GM12873 (cell line): Measurements from ENCODE around the gene SPDYE4.

Source experiments
- CTCF ChIP-seq: IDR thresholded peaks from 2 replicates; pipeline ENCODE4 v1.5.1; 2012; ENCODE audit warnings: low read depth, mild to moderate bottlenecking, moderate library complexity, low read length, control low read depth; ENCODE audit not compliant: insufficient read depth; ENCODE audit errors: missing control alignments

SPDYE4 gene

GRCh38 chr17:8798846-8799569 is 40.7 kb upstream of the SPDYE4 start, which contains the start of gene MFSD6L:
TSS of gene MFSD6L (minus strand) at chr17:8799365. CDS start at chr17:8799120, 245 bp downstream.
- no peak for TF ChIP-seq CTCF

- TF ChIP-seq CTCF, result no peak
These were observed 40.0 kb upstream of the SPDYE4 start for GRCh38 chr17:8798176-8798845.

GRCh38 chr17:8797621-8798175 is 39.4 kb upstream of the SPDYE4 start:
- TF ChIP-seq CTCF, result no peak

GRCh38 chr17:8794636-8795035 is 36.3 kb upstream of the SPDYE4 start:
- no peak for TF ChIP-seq CTCF

- no peak for TF ChIP-seq CTCF
These were observed 35.3 kb upstream of the SPDYE4 start for GRCh38 chr17:8793649-8794048.

GRCh38 chr17:8792646-8793045 is 34.3 kb upstream of the SPDYE4 start:
- TF ChIP-seq CTCF, result no peak

GRCh38 chr17:8791910-8792270 is 33.5 kb upstream of the SPDYE4 start:
- TF ChIP-seq CTCF, result no peak
